HEK293 (cell line): ENCODE data around the gene ZFPM1.

ENCODE experiments used
- CTCF ChIA-PET: fragments of 350-600 bp; formaldehyde crosslinking; extraction: SDS; loops from one replicate; lab custom pipeline; 2021; ENCODE audit warnings: antibody characterized with exemption; lab: Yijun Ruan, JAX
- POLR2A ChIA-PET: fragments of 300-600 bp; formaldehyde crosslinking; extraction: SDS; loops from one replicate; lab custom pipeline; 2020; ENCODE audit warnings: antibody characterized with exemption, inconsistent platforms; lab: Yijun Ruan, JAX
- H3K27ac ChIP-seq: fragments of 200-500 bp; sonication (Bioruptor generic); 2 replicates; pipeline ENCODE4 v1.5.1; 2014; ENCODE audit warnings: low read depth, low read length, control low read depth, inconsistent platforms; ENCODE audit errors: extremely low read depth
- H3K36me3 ChIP-seq, 2 experiments: fragments of 200-500 bp in 1 of 2; sonication (Bioruptor generic) in 1 of 2; 1 replicate in 1 of 2; 2 replicates in 1 of 2; pipeline ENCODE4 v1.5.1; 2014 to 2017; ENCODE audit warnings: inconsistent platforms in 2 of 2, low read length in 2 of 2; ENCODE audit not compliant: control insufficient read depth in 2 of 2, insufficient read depth in 1 of 2
- H3K4me1 ChIP-seq: fragments of 200-500 bp; sonication (Bioruptor generic); 2 replicates; pipeline ENCODE4 v1.5.1; 2014; ENCODE audit warnings: mild to moderate bottlenecking, low read length, inconsistent platforms; ENCODE audit not compliant: control insufficient read depth, insufficient read depth
- H3K4me3 ChIP-seq: 2 replicates; pipeline ENCODE4 v1.5.1; 2011; ENCODE audit warnings: low read depth, mild to moderate bottlenecking, control low read depth, low read length, moderate library complexity
- H3K9me3 ChIP-seq: fragments of 200-500 bp; sonication (Bioruptor generic); 2 replicates; pipeline ENCODE4 v1.5.1; 2014; ENCODE audit warnings: low read depth, low read length, inconsistent platforms; ENCODE audit not compliant: control insufficient read depth, insufficient read depth
- EGR2 ChIP-seq: fragments of 450-650 bp; formaldehyde crosslinking; IDR thresholded peaks from 2 replicates; pipeline ENCODE4 v1.5.1; 2016; ENCODE audit warnings: low read depth, missing biosample characterization, missing genetic modification characterization
- GLI4 ChIP-seq: fragments of 450-650 bp; formaldehyde crosslinking; IDR thresholded peaks from 2 replicates; pipeline ENCODE4 v1.5.1; 2016; ENCODE audit warnings: missing biosample characterization, missing genetic modification characterization
- HOXA7 ChIP-seq: sonication (generic); formaldehyde crosslinking; IDR thresholded peaks from 2 replicates; pipeline ENCODE4 v1.8.1; 2022; ENCODE audit warnings: missing genetic modification reagents, borderline replicate concordance
- ZEB2 ChIP-seq: fragments of 450-650 bp; formaldehyde crosslinking; IDR thresholded peaks from 2 replicates; pipeline ENCODE4 v1.5.1; 2016; ENCODE audit warnings: missing biosample characterization, missing genetic modification characterization
- ZFHX2 ChIP-seq: fragments of 450-650 bp; formaldehyde crosslinking; conservative IDR thresholded peaks from 2 replicates; pipeline ENCODE4 v1.5.1; 2016; ENCODE audit warnings: missing biosample characterization, missing genetic modification characterization
- ZNF211 ChIP-seq: fragments of 450-650 bp; formaldehyde crosslinking; IDR thresholded peaks from 2 replicates; pipeline ENCODE4 v1.5.1; 2016; ENCODE audit warnings: low read depth, missing biosample characterization, missing genetic modification characterization
- ZNF341 ChIP-seq: fragments of 450-650 bp; formaldehyde crosslinking; IDR thresholded peaks from 2 replicates; pipeline ENCODE4; 2016; ENCODE audit warnings: low read depth, missing biosample characterization, missing genetic modification characterization
- ZNF354C ChIP-seq: fragments of 450-650 bp; formaldehyde crosslinking; IDR thresholded peaks from 2 replicates; pipeline ENCODE4 v1.5.1; 2016; ENCODE audit warnings: missing biosample characterization, missing genetic modification characterization, low read depth, borderline replicate concordance
- ZNF529 ChIP-seq: fragments of 450-650 bp; formaldehyde crosslinking; IDR thresholded peaks from 2 replicates; pipeline ENCODE4 v1.5.1; 2017; ENCODE audit warnings: missing genetic modification characterization, missing biosample characterization; ENCODE audit not compliant: insufficient replicate concordance
- ZNF544 ChIP-seq: fragments of 450-650 bp; formaldehyde crosslinking; IDR thresholded peaks from 2 replicates; pipeline ENCODE4 v1.5.0; 2017; ENCODE audit warnings: missing biosample characterization, missing genetic modification characterization
- ZNF548 ChIP-seq: fragments of 450-650 bp; formaldehyde crosslinking; IDR thresholded peaks from 2 replicates; pipeline ENCODE4 v1.5.1; 2016; ENCODE audit warnings: missing biosample characterization, missing genetic modification characterization
- ZXDB ChIP-seq: fragments of 450-650 bp; formaldehyde crosslinking; IDR thresholded peaks from 2 replicates; pipeline ENCODE4 v1.5.1; 2016; ENCODE audit warnings: missing biosample characterization, missing genetic modification characterization
- TF ChIP-seq, protein P1 (sequence below): fragments of 450-650 bp; formaldehyde crosslinking; IDR thresholded peaks from 2 replicates; pipeline ENCODE4 v1.5.1; 2016; ENCODE audit warnings: missing biosample characterization, missing genetic modification characterization
- TF ChIP-seq, protein P2 (sequence below): fragments of 450-650 bp; formaldehyde crosslinking; IDR thresholded peaks from 2 replicates; pipeline ENCODE4 v1.5.1; 2016; ENCODE audit warnings: missing biosample characterization, missing genetic modification characterization, borderline replicate concordance
- TF ChIP-seq, protein P3 (sequence below): fragments of 450-650 bp; IDR thresholded peaks from 2 replicates; pipeline ENCODE4 v1.5.1; 2018; ENCODE audit warnings: missing biosample characterization, mild to moderate bottlenecking, missing genetic modification characterization
- TF ChIP-seq, protein P4 (sequence below): fragments of 450-650 bp; formaldehyde crosslinking; IDR thresholded peaks from 2 replicates; pipeline ENCODE4 v1.5.1; 2016; ENCODE audit warnings: missing biosample characterization, missing genetic modification characterization
- TF ChIP-seq, protein P5 (sequence below): fragments of 450-650 bp; formaldehyde crosslinking; IDR thresholded peaks from 2 replicates; pipeline ENCODE4 v1.5.1; 2016; ENCODE audit warnings: missing biosample characterization, missing genetic modification characterization
- TF ChIP-seq, protein P6 (sequence below): fragments of 450-650 bp; formaldehyde crosslinking; IDR thresholded peaks from 2 replicates; pipeline ENCODE4 v1.5.1; 2016; ENCODE audit warnings: missing biosample characterization, missing genetic modification characterization

The ZFPM1 gene

DNA sequence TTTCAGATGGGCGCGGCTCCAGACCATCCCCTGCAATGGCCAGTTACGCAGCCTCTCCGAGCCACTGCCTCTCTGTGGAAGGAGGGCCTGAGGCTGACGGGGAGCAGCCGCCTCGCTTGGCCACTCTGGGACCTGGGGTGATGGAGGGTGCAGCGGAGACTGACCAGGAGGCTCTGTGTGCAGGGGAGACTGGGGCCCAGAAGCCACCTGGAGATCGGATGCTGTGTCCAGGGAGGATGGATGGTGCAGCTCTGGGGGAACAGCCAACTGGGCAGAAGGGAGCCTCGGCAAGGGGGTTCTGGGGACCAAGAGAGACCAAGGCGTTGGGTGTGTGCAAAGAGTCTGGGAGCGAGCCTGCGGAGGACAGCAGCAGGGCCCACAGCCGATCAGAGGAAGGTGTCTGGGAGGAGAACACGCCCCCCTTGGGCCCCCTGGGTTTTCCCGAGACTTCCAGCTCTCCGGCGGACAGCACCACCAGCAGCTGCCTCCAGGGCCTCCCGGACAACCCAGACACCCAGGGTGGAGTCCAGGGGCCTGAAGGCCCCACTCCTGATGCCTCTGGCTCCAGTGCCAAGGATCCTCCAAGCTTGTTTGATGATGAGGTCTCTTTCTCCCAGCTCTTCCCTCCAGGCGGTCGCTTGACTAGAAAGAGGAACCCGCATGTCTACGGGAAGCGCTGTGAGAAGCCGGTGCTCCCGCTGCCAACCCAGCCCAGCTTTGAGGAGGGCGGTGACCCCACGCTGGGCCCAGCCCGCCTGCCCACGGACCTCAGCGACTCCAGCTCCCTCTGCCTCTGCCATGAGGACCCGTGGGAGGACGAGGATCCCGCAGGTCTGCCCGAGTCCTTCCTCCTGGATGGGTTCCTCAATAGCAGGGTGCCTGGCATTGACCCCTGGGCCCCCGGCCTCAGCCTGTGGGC lies 17.4 kb upstream of the ZFPM1 start:
- CTCF ChIA-PET: interaction anchor here (0.6 to 1.3 kb wide), 4 partner anchors 29 to 345 kb away, joined by 3 to 5 read pairs (median 3); no protein-coding TSS in a partner anchor

DNA sequence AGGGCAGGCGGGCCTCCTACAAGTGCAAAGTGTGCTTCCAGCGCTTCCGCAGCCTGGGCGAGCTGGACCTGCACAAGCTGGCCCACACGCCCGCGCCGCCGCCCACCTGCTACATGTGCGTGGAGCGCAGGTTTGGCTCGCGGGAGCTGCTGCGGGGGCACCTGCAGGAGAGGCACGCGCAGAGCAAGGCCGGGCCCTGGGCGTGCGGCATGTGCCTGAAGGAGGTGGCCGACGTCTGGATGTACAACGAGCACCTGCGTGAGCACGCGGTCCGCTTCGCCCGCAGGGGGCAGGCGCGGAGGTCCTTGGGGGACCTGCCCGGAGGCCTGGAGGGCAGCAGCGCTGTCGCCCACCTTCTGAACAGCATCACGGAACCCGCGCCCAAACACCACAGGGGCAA lies 16.3 kb upstream of the ZFPM1 start:
- ChIA-PET POLR2A (interaction anchor here (0.5 kb wide), 1 partner anchor 107 kb away, joined by 5 read pairs; no protein-coding TSS in a partner anchor), CTCF (interaction anchor here (0.7 to 1.5 kb wide), 5 partner anchors 9 to 453 kb away, joined by 3 to 6 read pairs (median 3); no protein-coding TSS in a partner anchor)
- no peaks in the 10 kb centered on the region for H3K9me3 ChIP-seq
- no peaks in the 10 kb centered on the region for H3K4me1 ChIP-seq
- H3K36me3 ChIP-seq: no peaks in the 10 kb centered on the region
- H3K27ac ChIP-seq: no peak overlapping the region
- H3K4me3 ChIP-seq: no peak overlapping the region
- TF ChIP-seq EGR2: no peak
- TF ChIP-seq ZNF544 (tag by site-specific recombination): no peak
- TF ChIP-seq, protein P1, sequence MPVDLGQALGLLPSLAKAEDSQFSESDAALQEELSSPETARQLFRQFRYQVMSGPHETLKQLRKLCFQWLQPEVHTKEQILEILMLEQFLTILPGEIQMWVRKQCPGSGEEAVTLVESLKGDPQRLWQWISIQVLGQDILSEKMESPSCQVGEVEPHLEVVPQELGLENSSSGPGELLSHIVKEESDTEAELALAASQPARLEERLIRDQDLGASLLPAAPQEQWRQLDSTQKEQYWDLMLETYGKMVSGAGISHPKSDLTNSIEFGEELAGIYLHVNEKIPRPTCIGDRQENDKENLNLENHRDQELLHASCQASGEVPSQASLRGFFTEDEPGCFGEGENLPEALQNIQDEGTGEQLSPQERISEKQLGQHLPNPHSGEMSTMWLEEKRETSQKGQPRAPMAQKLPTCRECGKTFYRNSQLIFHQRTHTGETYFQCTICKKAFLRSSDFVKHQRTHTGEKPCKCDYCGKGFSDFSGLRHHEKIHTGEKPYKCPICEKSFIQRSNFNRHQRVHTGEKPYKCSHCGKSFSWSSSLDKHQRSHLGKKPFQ (tag by site-specific recombination): no peak
- TF ChIP-seq ZNF341: no peak
- TF ChIP-seq, protein P2, sequence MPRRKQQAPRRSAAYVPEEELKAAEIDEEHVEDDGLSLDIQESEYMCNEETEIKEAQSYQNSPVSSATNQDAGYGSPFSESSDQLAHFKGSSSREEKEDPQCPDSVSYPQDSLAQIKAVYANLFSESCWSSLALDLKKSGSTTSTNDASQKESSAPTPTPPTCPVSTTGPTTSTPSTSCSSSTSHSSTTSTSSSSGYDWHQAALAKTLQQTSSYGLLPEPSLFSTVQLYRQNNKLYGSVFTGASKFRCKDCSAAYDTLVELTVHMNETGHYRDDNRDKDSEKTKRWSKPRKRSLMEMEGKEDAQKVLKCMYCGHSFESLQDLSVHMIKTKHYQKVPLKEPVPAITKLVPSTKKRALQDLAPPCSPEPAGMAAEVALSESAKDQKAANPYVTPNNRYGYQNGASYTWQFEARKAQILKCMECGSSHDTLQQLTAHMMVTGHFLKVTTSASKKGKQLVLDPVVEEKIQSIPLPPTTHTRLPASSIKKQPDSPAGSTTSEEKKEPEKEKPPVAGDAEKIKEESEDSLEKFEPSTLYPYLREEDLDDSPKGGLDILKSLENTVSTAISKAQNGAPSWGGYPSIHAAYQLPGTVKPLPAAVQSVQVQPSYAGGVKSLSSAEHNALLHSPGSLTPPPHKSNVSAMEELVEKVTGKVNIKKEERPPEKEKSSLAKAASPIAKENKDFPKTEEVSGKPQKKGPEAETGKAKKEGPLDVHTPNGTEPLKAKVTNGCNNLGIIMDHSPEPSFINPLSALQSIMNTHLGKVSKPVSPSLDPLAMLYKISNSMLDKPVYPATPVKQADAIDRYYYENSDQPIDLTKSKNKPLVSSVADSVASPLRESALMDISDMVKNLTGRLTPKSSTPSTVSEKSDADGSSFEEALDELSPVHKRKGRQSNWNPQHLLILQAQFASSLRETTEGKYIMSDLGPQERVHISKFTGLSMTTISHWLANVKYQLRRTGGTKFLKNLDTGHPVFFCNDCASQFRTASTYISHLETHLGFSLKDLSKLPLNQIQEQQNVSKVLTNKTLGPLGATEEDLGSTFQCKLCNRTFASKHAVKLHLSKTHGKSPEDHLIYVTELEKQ (tag by site-specific recombination): no peak
- TF ChIP-seq ZEB2 (tag by site-specific recombination): no peak
- TF ChIP-seq ZNF529 (tag by site-specific recombination): no peak
- TF ChIP-seq GLI4 (tag by site-specific recombination): no peak
- TF ChIP-seq, protein P3, sequence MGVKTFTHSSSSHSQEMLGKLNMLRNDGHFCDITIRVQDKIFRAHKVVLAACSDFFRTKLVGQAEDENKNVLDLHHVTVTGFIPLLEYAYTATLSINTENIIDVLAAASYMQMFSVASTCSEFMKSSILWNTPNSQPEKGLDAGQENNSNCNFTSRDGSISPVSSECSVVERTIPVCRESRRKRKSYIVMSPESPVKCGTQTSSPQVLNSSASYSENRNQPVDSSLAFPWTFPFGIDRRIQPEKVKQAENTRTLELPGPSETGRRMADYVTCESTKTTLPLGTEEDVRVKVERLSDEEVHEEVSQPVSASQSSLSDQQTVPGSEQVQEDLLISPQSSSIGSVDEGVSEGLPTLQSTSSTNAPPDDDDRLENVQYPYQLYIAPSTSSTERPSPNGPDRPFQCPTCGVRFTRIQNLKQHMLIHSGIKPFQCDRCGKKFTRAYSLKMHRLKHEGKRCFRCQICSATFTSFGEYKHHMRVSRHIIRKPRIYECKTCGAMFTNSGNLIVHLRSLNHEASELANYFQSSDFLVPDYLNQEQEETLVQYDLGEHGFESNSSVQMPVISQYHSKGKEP (tag by site-specific recombination): no peak
- no peak for TF ChIP-seq ZNF211 (tag by site-specific recombination)

More for the DNA sequence above, 17.4 kb upstream of the ZFPM1 start:
- no peak overlapping the region for H3K4me3 ChIP-seq
- TF ChIP-seq ZNF354C: no peak
- peak; percentile 33 for TF ChIP-seq ZFHX2
- TF ChIP-seq, protein P4, sequence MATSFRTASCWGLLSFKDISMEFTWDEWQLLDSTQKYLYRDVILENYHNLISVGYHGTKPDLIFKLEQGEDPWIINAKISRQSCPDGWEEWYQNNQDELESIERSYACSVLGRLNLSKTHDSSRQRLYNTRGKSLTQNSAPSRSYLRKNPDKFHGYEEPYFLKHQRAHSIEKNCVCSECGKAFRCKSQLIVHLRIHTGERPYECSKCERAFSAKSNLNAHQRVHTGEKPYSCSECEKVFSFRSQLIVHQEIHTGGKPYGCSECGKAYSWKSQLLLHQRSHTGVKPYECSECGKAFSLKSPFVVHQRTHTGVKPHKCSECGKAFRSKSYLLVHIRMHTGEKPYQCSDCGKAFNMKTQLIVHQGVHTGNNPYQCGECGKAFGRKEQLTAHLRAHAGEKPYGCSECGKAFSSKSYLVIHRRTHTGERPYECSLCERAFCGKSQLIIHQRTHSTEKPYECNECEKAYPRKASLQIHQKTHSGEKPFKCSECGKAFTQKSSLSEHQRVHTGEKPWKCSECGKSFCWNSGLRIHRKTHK: no peak
- TF ChIP-seq ZXDB: no peak
- TF ChIP-seq, protein P5, sequence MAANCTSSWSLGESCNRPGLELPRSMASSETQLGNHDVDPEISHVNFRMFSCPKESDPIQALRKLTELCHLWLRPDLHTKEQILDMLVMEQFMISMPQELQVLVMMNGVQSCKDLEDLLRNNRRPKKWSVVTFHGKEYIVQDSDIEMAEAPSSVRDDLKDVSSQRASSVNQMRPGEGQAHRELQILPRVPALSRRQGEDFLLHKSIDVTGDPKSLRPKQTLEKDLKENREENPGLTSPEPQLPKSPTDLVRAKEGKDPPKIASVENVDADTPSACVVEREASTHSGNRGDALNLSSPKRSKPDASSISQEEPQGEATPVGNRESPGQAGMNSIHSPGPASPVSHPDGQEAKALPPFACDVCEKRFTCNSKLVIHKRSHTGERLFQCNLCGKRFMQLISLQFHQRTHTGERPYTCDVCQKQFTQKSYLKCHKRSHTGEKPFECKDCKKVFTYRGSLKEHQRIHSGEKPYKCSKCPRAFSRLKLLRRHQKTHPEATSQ (tag by site-specific recombination): no peak
- TF ChIP-seq, protein P6, sequence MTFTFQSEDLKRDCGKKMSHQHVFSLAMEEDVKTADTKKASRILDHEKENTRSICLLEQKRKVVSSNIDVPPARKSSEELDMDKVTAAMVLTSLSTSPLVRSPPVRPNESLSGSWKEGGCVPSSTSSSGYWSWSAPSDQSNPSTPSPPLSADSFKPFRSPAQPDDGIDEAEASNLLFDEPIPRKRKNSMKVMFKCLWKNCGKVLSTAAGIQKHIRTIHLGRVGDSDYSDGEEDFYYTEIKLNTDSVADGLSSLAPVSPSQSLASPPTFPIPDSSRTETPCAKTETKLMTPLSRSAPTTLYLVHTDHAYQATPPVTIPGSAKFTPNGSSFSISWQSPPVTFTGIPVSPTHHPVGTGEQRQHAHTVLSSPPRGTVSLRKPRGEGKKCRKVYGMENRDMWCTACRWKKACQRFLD (tag by site-specific recombination): no peak
- TF ChIP-seq HOXA7 (CRISPR knock-in tag): no peak
- 0 out of 2 replicates have a peak, but pooled peaks have one; percentile 45 for TF ChIP-seq EGR2
- no peak for TF ChIP-seq ZNF548 (tag by site-specific recombination)
- TF ChIP-seq, all 188 proteins: peak for 2
- POLR2A ChIA-PET: interaction anchor here (0.5 kb wide), 1 partner anchor 659 kb away, joined by 5 read pairs; no protein-coding TSS in a partner anchor
- H3K36me3 ChIP-seq: no peaks in the 10 kb centered on the region
- H3K27ac ChIP-seq: no peak overlapping the region
- H3K9me3 ChIP-seq: no peaks in the 10 kb centered on the region
- H3K4me1 ChIP-seq: no peaks in the 10 kb centered on the region
